H9 (cell line): ENCODE data around the gene PPP2R2B. TPM values are rescaled to one million over a fixed set of nuclear protein-coding genes. Genes with fewer than 3 reads are reported as not detected.

ENCODE experiments used
- DNase-seq: peaks from one replicate; pipeline ENCODE4 v3.0.0-alpha.2; 2017
- H2AFZ ChIP-seq: one replicate; pipeline ENCODE4 v1.6.1; 2013; ENCODE audit warnings: mild to moderate bottlenecking, low read length, control low read depth, moderate library complexity
- H2AK5ac ChIP-seq: 2 replicates; pipeline ENCODE4 v1.6.1; 2013; ENCODE audit warnings: low read length, control low read depth, mixed read lengths; ENCODE audit not compliant: insufficient read length
- H2BK120ac ChIP-seq: one replicate; pipeline ENCODE4 v1.6.1; 2013; ENCODE audit warnings: low read depth, mild to moderate bottlenecking, low read length, control low read depth, inconsistent platforms; ENCODE audit not compliant: poor library complexity, severe bottlenecking
- H2BK12ac ChIP-seq: 2 replicates; pipeline ENCODE4 v1.6.1; 2013; ENCODE audit warnings: low read length, control low read depth, mixed read lengths, low read depth; ENCODE audit not compliant: insufficient read length
- H2BK15ac ChIP-seq: 2 replicates; pipeline ENCODE4 v1.6.1; 2013; ENCODE audit warnings: low read depth, low read length, control low read depth
- H2BK20ac ChIP-seq: one replicate; pipeline ENCODE4 v1.6.1; 2013; ENCODE audit warnings: low read depth, mild to moderate bottlenecking, low read length, control low read depth, inconsistent platforms; ENCODE audit not compliant: poor library complexity, severe bottlenecking
- H2BK5ac ChIP-seq: 2 replicates; pipeline ENCODE4 v1.6.1; 2013; ENCODE audit warnings: low read length, control low read depth, mixed read lengths; ENCODE audit not compliant: insufficient read length
- H3K14ac ChIP-seq: 2 replicates; pipeline ENCODE4 v1.6.1; 2013; ENCODE audit warnings: low read length, control low read depth; ENCODE audit not compliant: insufficient read depth
- H3K18ac ChIP-seq: 2 replicates; pipeline ENCODE4 v1.6.1; 2013; ENCODE audit warnings: low read depth, mild to moderate bottlenecking, mixed read lengths, low read length, control low read depth; ENCODE audit not compliant: insufficient read length
- H3K23ac ChIP-seq: 2 replicates; pipeline ENCODE4 v1.6.1; 2013; ENCODE audit warnings: low read length, control low read depth, mixed read lengths, low read depth; ENCODE audit not compliant: insufficient read length
- H3K23me2 ChIP-seq: 2 replicates; pipeline ENCODE4 v1.6.1; 2013; ENCODE audit warnings: low read depth, mild to moderate bottlenecking, mixed read lengths, low read length, control low read depth; ENCODE audit not compliant: insufficient read length, poor library complexity, severe bottlenecking
- H3K27ac ChIP-seq: 2 replicates; pipeline ENCODE4 v1.5.1; 2013; ENCODE audit warnings: low read length, control low read depth, mixed read lengths, low read depth; ENCODE audit not compliant: insufficient read length
- H3K27me3 ChIP-seq: 2 replicates; pipeline ENCODE4 v1.6.1; 2013; ENCODE audit warnings: low read length, control low read depth, inconsistent platforms; ENCODE audit not compliant: insufficient read depth
- H3K4ac ChIP-seq: 2 replicates; pipeline ENCODE4 v1.6.1; 2013; ENCODE audit warnings: low read depth, mild to moderate bottlenecking, control low read depth, inconsistent platforms, low read length, moderate library complexity
- H3K4me1 ChIP-seq: 2 replicates; pipeline ENCODE4 v1.6.1; 2013; ENCODE audit warnings: low read length, control low read depth, inconsistent platforms; ENCODE audit not compliant: insufficient read depth
- H3K4me2 ChIP-seq: 2 replicates; pipeline ENCODE4 v1.6.1; 2013; ENCODE audit warnings: low read length, control low read depth, mixed read lengths; ENCODE audit not compliant: insufficient read length, insufficient read depth
- H3K56ac ChIP-seq: 2 replicates; pipeline ENCODE4 v1.6.1; 2013; ENCODE audit warnings: low read depth, mild to moderate bottlenecking, mixed read lengths, low read length, control low read depth; ENCODE audit not compliant: insufficient read length
- H3K79me1 ChIP-seq: 2 replicates; pipeline ENCODE4 v1.6.1; 2013; ENCODE audit warnings: low read depth, mild to moderate bottlenecking, moderate library complexity, low read length, control low read depth, inconsistent platforms; ENCODE audit not compliant: insufficient read depth, poor library complexity, severe bottlenecking
- H3K79me2 ChIP-seq: 2 replicates; pipeline ENCODE4 v1.6.1; 2013; ENCODE audit warnings: low read length, control low read depth, inconsistent platforms; ENCODE audit not compliant: insufficient read depth
- H3K9ac ChIP-seq: 2 replicates; pipeline ENCODE4 v1.6.1; 2013; ENCODE audit warnings: low read length, control low read depth, mixed read lengths; ENCODE audit not compliant: insufficient read length; ENCODE audit errors: extremely low read depth
- H3K9me3 ChIP-seq: one replicate; pipeline ENCODE4 v1.6.1; 2013; ENCODE audit warnings: low read depth, low read length, inconsistent platforms; ENCODE audit not compliant: control insufficient read depth
- H3T11ph ChIP-seq: one replicate; pipeline ENCODE4 v1.6.1; 2013; ENCODE audit warnings: mild to moderate bottlenecking, low read length, control low read depth, inconsistent platforms
- H4K20me1 ChIP-seq: one replicate; pipeline ENCODE4 v1.6.1; 2013; ENCODE audit not compliant: control insufficient read depth, insufficient read length, insufficient read depth
- H4K5ac ChIP-seq: 2 replicates; pipeline ENCODE4 v1.6.1; 2013; ENCODE audit warnings: low read depth, mild to moderate bottlenecking, mixed read lengths, low read length, control low read depth; ENCODE audit not compliant: insufficient read length
- H4K8ac ChIP-seq: replicated peaks from 2 replicates; pipeline ENCODE4 v1.6.1; 2013; ENCODE audit warnings: low read length, control low read depth, mixed read lengths, low read depth; ENCODE audit not compliant: insufficient read length
- H4K91ac ChIP-seq: 2 replicates; pipeline ENCODE4 v1.6.1; 2013; ENCODE audit warnings: low read depth, mild to moderate bottlenecking, moderate library complexity, mixed read lengths, low read length, control low read depth; ENCODE audit not compliant: insufficient read length
- H3K27ac Mint-ChIP-seq, 3 experiments: 2 replicates in 2 of 3; 3 replicates in 1 of 3; pipeline ENCODE4 v1.8.0; 2020 to 2021; ENCODE audit warnings: mixed read lengths in 3 of 3, mild to moderate bottlenecking in 1 of 3, moderate library complexity in 1 of 3
- H3K27me3 Mint-ChIP-seq: 2 replicates; pipeline ENCODE4 v1.8.0; 2021; ENCODE audit warnings: low read depth, mild to moderate bottlenecking, moderate library complexity, mixed read lengths
- H3K36me3 Mint-ChIP-seq, 3 experiments: 2 replicates in 2 of 3; 3 replicates in 1 of 3; pipeline ENCODE4 v1.8.0; 2020 to 2021; ENCODE audit warnings: low read depth in 3 of 3, mixed read lengths in 3 of 3; ENCODE audit not compliant: insufficient read depth in 1 of 3
- H3K4me1 Mint-ChIP-seq, 2 experiments: 2 replicates each; pipeline ENCODE4 v1.8.0; 2020; ENCODE audit warnings: mixed read lengths in 2 of 2
- H3K4me3 Mint-ChIP-seq, 2 experiments: 2 replicates in 1 of 2; 3 replicates in 1 of 2; pipeline ENCODE4 v1.8.0; 2020 to 2021; ENCODE audit warnings: mild to moderate bottlenecking in 2 of 2, mixed read lengths in 2 of 2, moderate library complexity in 1 of 2
- H3K9me3 Mint-ChIP-seq, 2 experiments: 2 replicates in 1 of 2; 3 replicates in 1 of 2; pipeline ENCODE4 v1.8.0; 2020; ENCODE audit warnings: mild to moderate bottlenecking in 2 of 2, mixed read lengths in 2 of 2, moderate library complexity in 1 of 2
- WGBS: extraction: QIAGEN DNeasy Blood & Tissue Kit; methylation state at CpG from one replicate; pipeline ENCODE4 v1.1.7; 2013; ENCODE audit warnings: missing lambda C conversion rate, low lambda C conversion rate, mixed read lengths; ENCODE audit not compliant: insufficient read length; ENCODE audit errors: extremely low coverage; 5-methylcytosine and 5-hydroxymethylcytosine counted together
- total RNA-seq: library from RNA; stranded (reverse); gene quantifications from 2 replicates; pipeline ENCODE4 v1.2.1, GENCODE V29; 2021
- TF ChIP-seq, protein P1 (sequence below): fragments of 200-600 bp; sonication (generic); conservative IDR thresholded peaks from 3 replicates; pipeline ENCODE4 v1.8.0; 2021; ENCODE audit warnings: antibody characterized with exemption, mild to moderate bottlenecking

The PPP2R2B gene
- total RNA-seq, 1 experiment from 2014 or later = 14.3 TPM

DNA sequence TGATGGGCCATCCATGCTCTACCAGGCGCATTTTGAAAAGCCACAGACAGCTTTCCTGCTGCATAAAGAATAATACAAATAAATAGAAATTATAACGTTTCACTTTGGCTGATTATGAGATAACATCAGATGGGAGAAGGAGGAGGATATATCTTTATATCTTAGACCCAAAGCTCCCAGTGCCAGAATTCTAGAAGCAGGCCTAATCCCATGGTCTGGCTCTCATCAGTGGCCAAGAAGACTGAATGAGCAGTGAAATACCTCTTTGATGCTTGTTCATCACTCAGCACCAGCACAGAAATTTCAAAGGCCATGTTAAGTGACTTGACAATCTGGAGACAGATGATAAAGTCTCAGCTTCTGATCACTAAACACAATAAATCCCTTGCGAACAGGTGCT, 107.6 kb downstream of the PPP2R2B start:
- H2BK20ac ChIP-seq = no peak overlapping the region
- no peak overlapping the region for H3K27ac ChIP-seq
- H3K4me1 ChIP-seq = peaks cover 5% of the 10 kb centered on the region; the same call in 1 of the 2 replicates
- Mint-ChIP-seq H3K9me3 (peaks cover 6 to 10% of the 10 kb centered on the region in 2 experiments), H3K36me3 (peaks cover 1 to 13% (median 8%) of the 10 kb centered on the region in 3 experiments; a peak in 6 of 7 replicates), H3K4me1 (peaks cover 27 to 32% of the 10 kb centered on the region in 2 experiments), H3K4me3 (no peak overlapping the region), H3K27me3 (no peaks in the 10 kb centered on the region), H3K27ac (no peak overlapping the region)
- H2BK15ac ChIP-seq = no peak overlapping the region
- H2BK120ac ChIP-seq = no peak overlapping the region
- no peak overlapping the region for H3K9ac ChIP-seq
- H3T11ph ChIP-seq = no peak overlapping the region
- no peak overlapping the region for H4K8ac ChIP-seq
- H3K79me1 ChIP-seq = no peaks in the 10 kb centered on the region
- no peak overlapping the region for H2AFZ ChIP-seq
- no peak for DNase-seq
- H2BK12ac ChIP-seq = no peak overlapping the region
- no peak overlapping the region for H3K14ac ChIP-seq
- no peak overlapping the region for H3K4ac ChIP-seq
- no peaks in the 10 kb centered on the region for H3K9me3 ChIP-seq
- no peak overlapping the region for H3K18ac ChIP-seq
- H4K91ac ChIP-seq = no peak overlapping the region
- no peak overlapping the region for H2AK5ac ChIP-seq
- no peaks in the 10 kb centered on the region for H3K23me2 ChIP-seq
- no peaks in the 10 kb centered on the region for H4K20me1 ChIP-seq
- H4K5ac ChIP-seq = no peak overlapping the region
- H2BK5ac ChIP-seq = no peak overlapping the region
- H3K27me3 ChIP-seq = no peaks in the 10 kb centered on the region
- H3K23ac ChIP-seq = no peak overlapping the region
- no peak overlapping the region for H3K4me2 ChIP-seq
- TF ChIP-seq, protein P1, sequence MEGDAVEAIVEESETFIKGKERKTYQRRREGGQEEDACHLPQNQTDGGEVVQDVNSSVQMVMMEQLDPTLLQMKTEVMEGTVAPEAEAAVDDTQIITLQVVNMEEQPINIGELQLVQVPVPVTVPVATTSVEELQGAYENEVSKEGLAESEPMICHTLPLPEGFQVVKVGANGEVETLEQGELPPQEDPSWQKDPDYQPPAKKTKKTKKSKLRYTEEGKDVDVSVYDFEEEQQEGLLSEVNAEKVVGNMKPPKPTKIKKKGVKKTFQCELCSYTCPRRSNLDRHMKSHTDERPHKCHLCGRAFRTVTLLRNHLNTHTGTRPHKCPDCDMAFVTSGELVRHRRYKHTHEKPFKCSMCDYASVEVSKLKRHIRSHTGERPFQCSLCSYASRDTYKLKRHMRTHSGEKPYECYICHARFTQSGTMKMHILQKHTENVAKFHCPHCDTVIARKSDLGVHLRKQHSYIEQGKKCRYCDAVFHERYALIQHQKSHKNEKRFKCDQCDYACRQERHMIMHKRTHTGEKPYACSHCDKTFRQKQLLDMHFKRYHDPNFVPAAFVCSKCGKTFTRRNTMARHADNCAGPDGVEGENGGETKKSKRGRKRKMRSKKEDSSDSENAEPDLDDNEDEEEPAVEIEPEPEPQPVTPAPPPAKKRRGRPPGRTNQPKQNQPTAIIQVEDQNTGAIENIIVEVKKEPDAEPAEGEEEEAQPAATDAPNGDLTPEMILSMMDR = no peak
- no peaks in the 10 kb centered on the region for H3K79me2 ChIP-seq
- no peak overlapping the region for H3K56ac ChIP-seq
- whole genome bisulfite sequencing = no CpG with 5 or more reads among the region's 3 CpGs
